Endothelial cell of umbilical vein (primary cell): Measurements from ENCODE around the gene CYP4F22. TPM values are rescaled to one million over a fixed set of nuclear protein-coding genes. Genes with fewer than 3 reads are reported as not detected.
"Not testable (repeated sequence)": the region's sequence is repeated elsewhere in the genome, so short reads cannot be mapped to it uniquely, and the experiment has no call there.

Experiments
- BruUV-seq: library from RNA; stranded (reverse); fragments of 400-500 nt; replicated peaks from 2 replicates; lab custom pipeline; 2021; lab: Mats Ljungman, UMichigan
- CTCF ChIA-PET: fragments of 300-600, 350-600 bp; sonication (Branson Sonifier 250); formaldehyde crosslinking; loops from one replicate; lab custom pipeline; 2021; ENCODE audit warnings: antibody characterized with exemption, inconsistent platforms; lab: Charles Lee
- POLR2A ChIA-PET: fragments of 300-600, 350-600 bp; sonication (Branson Sonifier 250); formaldehyde crosslinking; loops from one replicate; lab custom pipeline; 2021; ENCODE audit warnings: antibody characterized with exemption, inconsistent platforms; lab: Charles Lee
- DNase-seq: peaks from one replicate; pipeline ENCODE4 v3.0.0-alpha.2; 2011; ENCODE audit warnings: low read depth, low spot score
- FAIRE-seq: peaks from 2 replicates; lab custom pipeline; 2011; peaks lifted over from hg19 to GRCh38; lab: Jason Lieb, UNC
- H2AFZ ChIP-seq: 2 replicates; pipeline ENCODE4 v1.6.0; 2012; ENCODE audit warnings: low read depth, low read length, control low read depth, inconsistent platforms
- H3K27ac ChIP-seq: 2 replicates; pipeline ENCODE4 v1.5.1; 2011; ENCODE audit warnings: low read depth, mild to moderate bottlenecking, control low read depth, low read length, moderate library complexity; ENCODE audit not compliant: insufficient read depth
- H3K27me3 ChIP-seq, 2 experiments: 2 replicates each; pipeline versions ENCODE4 v1.6.0 to v1.6.1; 2011; ENCODE audit warnings: low read length in 2 of 2, mixed read lengths in 1 of 2; ENCODE audit not compliant: control insufficient read depth in 2 of 2, insufficient read depth in 2 of 2
- H3K36me3 ChIP-seq, 2 experiments: 2 replicates in 1 of 2; 3 replicates in 1 of 2; pipeline ENCODE4 v1.5.1; 2011; ENCODE audit warnings: low read length in 2 of 2, mild to moderate bottlenecking in 1 of 2, moderate library complexity in 1 of 2; ENCODE audit not compliant: control insufficient read depth in 2 of 2, insufficient read depth in 2 of 2; ENCODE audit errors: extremely low read depth in 1 of 2
- H3K4me1 ChIP-seq: 3 replicates; pipeline ENCODE4 v1.5.1; 2011; ENCODE audit warnings: mild to moderate bottlenecking, low read length; ENCODE audit not compliant: control insufficient read depth, insufficient read depth; ENCODE audit errors: extremely low read depth
- H3K4me2 ChIP-seq: 2 replicates; pipeline ENCODE4 v1.6.1; 2011; ENCODE audit warnings: low read length, control low read depth, mixed read lengths; ENCODE audit not compliant: insufficient read depth
- H3K4me3 ChIP-seq, 3 experiments: fragments of 200-600 bp in 1 of 3; sonication (generic), shearing (Covaris generic) in 1 of 3; replicated peaks in 1 of 3; 2 replicates each; pipeline ENCODE4 v1.5.1; 2011 to 2016; ENCODE audit warnings: control low read depth in 3 of 3, low read length in 3 of 3, mild to moderate bottlenecking in 2 of 3, inconsistent platforms in 1 of 3, low read depth in 1 of 3, moderate library complexity in 1 of 3; ENCODE audit not compliant: insufficient read depth in 1 of 3
- H3K79me2 ChIP-seq: 2 replicates; pipeline ENCODE4 v1.6.0; 2012; ENCODE audit warnings: low read length, inconsistent platforms; ENCODE audit not compliant: control insufficient read depth, insufficient read depth
- H3K9ac ChIP-seq: replicated peaks from 2 replicates; pipeline ENCODE3; 2011; ENCODE audit warnings: low read length, control low read depth; ENCODE audit not compliant: insufficient read depth; ENCODE audit errors: extremely low read depth
- H3K9me1 ChIP-seq: replicated peaks from 3 replicates; pipeline ENCODE4 v1.6.0; 2011; ENCODE audit warnings: mild to moderate bottlenecking, low read length; ENCODE audit not compliant: control insufficient read depth, insufficient read depth; ENCODE audit errors: extremely low read depth
- H3K9me3 ChIP-seq: replicated peaks from 2 replicates; pipeline ENCODE4 v1.5.1; 2012; ENCODE audit warnings: low read length, inconsistent platforms; ENCODE audit not compliant: control insufficient read depth, insufficient read depth
- H4K20me1 ChIP-seq: replicated peaks from 2 replicates; pipeline ENCODE3; 2011; ENCODE audit warnings: mild to moderate bottlenecking, low read length; ENCODE audit not compliant: control insufficient read depth, insufficient read depth; ENCODE audit errors: extremely low read depth
- EZH2 ChIP-seq: IDR thresholded peaks from 2 replicates; pipeline ENCODE4 v1.6.1; 2012; ENCODE audit warnings: borderline replicate concordance, low read depth, mild to moderate bottlenecking, moderate library complexity, low read length, inconsistent platforms; ENCODE audit not compliant: severe bottlenecking
- FOS ChIP-seq: IDR thresholded peaks from 2 replicates; pipeline ENCODE4 v1.6.1; 2011; ENCODE audit warnings: mild to moderate bottlenecking, low read length, moderate library complexity, borderline replicate concordance; ENCODE audit not compliant: insufficient read depth
- GATA2 ChIP-seq: IDR thresholded peaks from 2 replicates; pipeline ENCODE4 v1.7.0; 2011; ENCODE audit warnings: low read depth, mild to moderate bottlenecking, moderate library complexity, mixed read lengths, low read length; ENCODE audit not compliant: insufficient read length, insufficient read depth
- JUN ChIP-seq: IDR thresholded peaks from 2 replicates; pipeline ENCODE4 v1.6.1; 2011; ENCODE audit warnings: borderline replicate concordance, low read depth; ENCODE audit not compliant: insufficient read length, insufficient read depth
- MAX ChIP-seq: IDR thresholded peaks from 2 replicates; pipeline ENCODE4 v1.6.1; 2011; ENCODE audit not compliant: insufficient read depth, insufficient read length
- MYC ChIP-seq: IDR thresholded peaks from one replicate; pipeline ENCODE4 v1.6.1; 2011; ENCODE audit warnings: mild to moderate bottlenecking, low read depth, low read length
- POLR2A ChIP-seq: IDR thresholded peaks from 2 replicates; pipeline ENCODE4 v1.6.1; 2012; ENCODE audit warnings: low read depth, mild to moderate bottlenecking, control low read depth, low read length
- POLR2AphosphoS5 ChIP-seq: IDR thresholded peaks from 2 replicates; pipeline ENCODE4 v1.6.1; 2012; ENCODE audit warnings: low read depth, mild to moderate bottlenecking, control low read depth, low read length, moderate library complexity; ENCODE audit not compliant: insufficient read depth
- dilution Hi-C: fragments of 300-500 bp; cut with MboI; formaldehyde crosslinking; loops from one replicate; pipeline ENCODE4 v1.15.0; 2019; ENCODE audit warnings: low sequenced_read_pairs; ENCODE audit not compliant: extremely low pct_ligation_motif_present
- intact Hi-C: fragments of 100-400 bp; cut with micrococcal nuclease; formaldehyde crosslinking; loops from one replicate; pipeline ENCODE4 v1.10.0; 2022
- polyA plus RNA-seq, 4 experiments: library from polyadenylated mRNA; depleted of rRNA in 3 of 4; stranded (reverse) in 3 of 4; unstranded in 1 of 4; fragments of >200 nt; gene quantifications; 2 replicates each; pipeline versions ENCODE4 v1.2.1 to v1.2.3, GENCODE V29; 2011 to 2012; ENCODE audit warnings: missing spikeins in 1 of 4
- total RNA-seq: library from RNA; stranded (reverse); gene quantifications from 2 replicates; pipeline ENCODE4 v1.2.3, GENCODE V29; 2021
- TF ChIP-seq, protein P1 (sequence below), 2 donors: IDR thresholded peaks; 1 replicate in 1 of 2; 2 replicates in 1 of 2; pipeline ENCODE4 v1.5.1; 2011; ENCODE audit warnings: low read length in 2 of 2, mild to moderate bottlenecking in 2 of 2, moderate library complexity in 2 of 2, control low read depth in 1 of 2, inconsistent platforms in 1 of 2, low read depth in 1 of 2; ENCODE audit not compliant: insufficient read depth in 1 of 2; ENCODE audit errors: extremely low read depth in 1 of 2

Gene CYP4F22
- total and polyA plus RNA-seq, 2 donors (not counting 3 experiments of a cell fraction or from before 2014, with no cell fraction given) = not detected

GRCh38 chr19:15515227-15515625, 6.9 kb downstream of the CYP4F22 start:
- H3K9me3 ChIP-seq, H3K4me1 ChIP-seq, DNase-seq, H3K4me2 ChIP-seq, H3K9ac ChIP-seq, POLR2A ChIA-PET, H3K79me2 ChIP-seq, H3K27me3 ChIP-seq, CTCF ChIA-PET, H3K36me3 ChIP-seq, H3K4me3 ChIP-seq, H2AFZ ChIP-seq, H3K9me1 ChIP-seq, H3K27ac ChIP-seq, FAIRE-seq, H4K20me1 ChIP-seq, BruUV-seq, dilution Hi-C loops, intact Hi-C loops: not testable (repeated sequence)

GRCh38 chr19:15516363-15516762, 8.0 kb downstream of the CYP4F22 start:
- H2AFZ ChIP-seq = no peak overlapping the region
- ChIA-PET CTCF (no interaction called here), POLR2A (no interaction called here)
- H4K20me1 ChIP-seq = no peaks in the 10 kb centered on the region
- dilution Hi-C loops = no loop called here
- BruUV-seq = no TSS peak
- H3K27ac ChIP-seq = no peak overlapping the region
- H3K9me3 ChIP-seq = no peaks in the 10 kb centered on the region
- intact Hi-C loops = no loop called here
- H3K79me2 ChIP-seq = no peaks in the 10 kb centered on the region
- no peak overlapping the region for H3K9ac ChIP-seq
- no peak for DNase-seq
- H3K27me3 ChIP-seq = no peaks in the 10 kb centered on the region
- TF ChIP-seq EZH2 (no peak), FOS (no peak), POLR2AphosphoS5 (no peak), MYC (no peak), MAX (no peak), GATA2 (no peak), JUN (no peak), POLR2A (no peak)
- TF ChIP-seq, protein P1, sequence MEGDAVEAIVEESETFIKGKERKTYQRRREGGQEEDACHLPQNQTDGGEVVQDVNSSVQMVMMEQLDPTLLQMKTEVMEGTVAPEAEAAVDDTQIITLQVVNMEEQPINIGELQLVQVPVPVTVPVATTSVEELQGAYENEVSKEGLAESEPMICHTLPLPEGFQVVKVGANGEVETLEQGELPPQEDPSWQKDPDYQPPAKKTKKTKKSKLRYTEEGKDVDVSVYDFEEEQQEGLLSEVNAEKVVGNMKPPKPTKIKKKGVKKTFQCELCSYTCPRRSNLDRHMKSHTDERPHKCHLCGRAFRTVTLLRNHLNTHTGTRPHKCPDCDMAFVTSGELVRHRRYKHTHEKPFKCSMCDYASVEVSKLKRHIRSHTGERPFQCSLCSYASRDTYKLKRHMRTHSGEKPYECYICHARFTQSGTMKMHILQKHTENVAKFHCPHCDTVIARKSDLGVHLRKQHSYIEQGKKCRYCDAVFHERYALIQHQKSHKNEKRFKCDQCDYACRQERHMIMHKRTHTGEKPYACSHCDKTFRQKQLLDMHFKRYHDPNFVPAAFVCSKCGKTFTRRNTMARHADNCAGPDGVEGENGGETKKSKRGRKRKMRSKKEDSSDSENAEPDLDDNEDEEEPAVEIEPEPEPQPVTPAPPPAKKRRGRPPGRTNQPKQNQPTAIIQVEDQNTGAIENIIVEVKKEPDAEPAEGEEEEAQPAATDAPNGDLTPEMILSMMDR (IDR thresholded peaks at IDR 0.05; ENCODE audit: extremely low read depth in 1 of 2, insufficient read depth in 1 of 2, low read depth in 1 of 2, low read length in 2 of 2) = no peak
- H3K4me2 ChIP-seq = no peak overlapping the region
- H3K4me3 ChIP-seq = no peak overlapping the region
- no peaks in the 10 kb centered on the region for H3K9me1 ChIP-seq
- FAIRE-seq = no peak
- H3K4me1 ChIP-seq = no peaks in the 10 kb centered on the region
- no peaks in the 10 kb centered on the region for H3K36me3 ChIP-seq
